Left kidney (tissue), 2 donors: Measurements from ENCODE around the gene RASA4B. TPM values are rescaled to one million over a fixed set of nuclear protein-coding genes. Genes with fewer than 3 reads are reported as not detected.
"Not testable (repeated sequence)": the region's sequence is repeated elsewhere in the genome, so short reads cannot be mapped to it uniquely, and the experiment has no call there.

Experiments used
- DNase-seq: peaks from one replicate; pipeline ENCODE4 v3.0.0-alpha.2; 2013
- polyA plus RNA-seq: library from polyadenylated mRNA; unstranded; fragments of 120-200 nt; gene quantifications from one replicate; pipeline ENCODE4 v1.2.1, GENCODE V29; 2013; ENCODE audit not compliant: insufficient read length

RASA4B gene
- polyA plus RNA-seq, 1 donor = 8.6 TPM

GRCh38 chr7:102454932-102455331 lies 62.6 kb downstream of the RASA4B start:
- not testable (repeated sequence) for DNase-seq

- DNase-seq = no peak
Observed at GRCh38 chr7:102454468-102454867, 63.1 kb downstream of the RASA4B start.

- DNase-seq = no peak
Observed at GRCh38 chr7:102453319-102453718, 64.3 kb downstream of the RASA4B start.

GRCh38 chr7:102452451-102452850 lies 65.1 kb downstream of the RASA4B start:
- no peak for DNase-seq

- no peak for DNase-seq
Observed at GRCh38 chr7:102451371-102452054, 66.1 kb downstream of the RASA4B start.

- no peak for DNase-seq
Observed at GRCh38 chr7:102450242-102450641, 67.3 kb downstream of the RASA4B start.

GRCh38 chr7:102449136-102449535 lies 68.4 kb downstream of the RASA4B start:
- DNase-seq = no peak

- no peak for DNase-seq
Observed at GRCh38 chr7:102447311-102447710, 70.3 kb downstream of the RASA4B start.

- no peak for DNase-seq
Observed at GRCh38 chr7:102446387-102447156, 71.0 kb downstream of the RASA4B start.

- no peak for DNase-seq
Observed at GRCh38 chr7:102445674-102446071, 71.9 kb downstream of the RASA4B start.

GRCh38 chr7:102444961-102445673 lies 72.5 kb downstream of the RASA4B start:
- DNase-seq = no peak

- no peak for DNase-seq
Observed at GRCh38 chr7:102439963-102440795, 77.4 kb downstream of the RASA4B start.

- DNase-seq = no peak
Observed at GRCh38 chr7:102436118-102436517, 81.5 kb downstream of the RASA4B start.

GRCh38 chr7:102434039-102434486 lies 83.5 kb downstream of the RASA4B start:
- no peak for DNase-seq

- DNase-seq = peak; percentile 65
Observed at GRCh38 chr7:102433219-102434038, 84.1 kb downstream of the RASA4B start, which contains the start of gene ORAI2. Gene ORAI2, plus strand, starts transcription at chr7:102433575. Its CDS starts 5,382 bp downstream, at chr7:102438957.

Other genes with a start within 250 kb of the RASA4B start
- gene SH2B2, start 230.9 kb downstream of the RASA4B start, polyA plus RNA-seq = 2.5 TPM
- gene SPDYE6, start 161.3 kb downstream of the RASA4B start, polyA plus RNA-seq = 6.3 TPM
- gene PRKRIP1, start 121.4 kb downstream of the RASA4B start, polyA plus RNA-seq = 42.4 TPM
- gene ORAI2, start 84.2 kb downstream of the RASA4B start, polyA plus RNA-seq = 17.0 TPM
- 9.1 TPM for gene ALKBH4, start 52.9 kb downstream of the RASA4B start, polyA plus RNA-seq
- gene LRWD1, start 52.8 kb downstream of the RASA4B start, polyA plus RNA-seq = 17.8 TPM
- 18.7 TPM for gene POLR2J, start 38.9 kb downstream of the RASA4B start, polyA plus RNA-seq
- 18.5 TPM for gene UPK3BL2, start 25.9 kb upstream of the RASA4B start, polyA plus RNA-seq
- gene SPDYE2, start 33.4 kb upstream of the RASA4B start, polyA plus RNA-seq = 14.8 TPM
- 91.1 TPM for gene POLR2J3, start 54.8 kb upstream of the RASA4B start, polyA plus RNA-seq
- gene RASA4, start 99.0 kb upstream of the RASA4B start, polyA plus RNA-seq = 38.8 TPM
- 23.5 TPM for gene UPK3BL1, start 125.0 kb upstream of the RASA4B start, polyA plus RNA-seq
- gene SPDYE2B, start 132.5 kb upstream of the RASA4B start, polyA plus RNA-seq = 3.8 TPM
- gene POLR2J2, start 153.9 kb upstream of the RASA4B start, polyA plus RNA-seq = 4.4 TPM
- gene FAM185A, start 231.2 kb upstream of the RASA4B start, polyA plus RNA-seq = 14.0 TPM